Muscle of leg (tissue), 11 donors: ENCODE measurements around the gene VARS2. TPM values are rescaled to one million over a fixed set of nuclear protein-coding genes. Genes with fewer than 3 reads are reported as not detected.

Experiments
- DNase-seq: peaks from one replicate; pipeline ENCODE4 v3.0.0; 2013
- H3K27ac ChIP-seq: one replicate; pipeline ENCODE4 v1.5.1; 2013; ENCODE audit warnings: mild to moderate bottlenecking, low read length, control low read depth
- H3K27me3 ChIP-seq: one replicate; pipeline ENCODE4 v1.6.1; 2013; ENCODE audit warnings: low read length; ENCODE audit not compliant: control insufficient read depth, insufficient read depth
- H3K36me3 ChIP-seq: one replicate; pipeline ENCODE4 v1.6.1; 2013; ENCODE audit warnings: low read length; ENCODE audit not compliant: control insufficient read depth, insufficient read depth
- H3K4me1 ChIP-seq: one replicate; pipeline ENCODE4 v1.6.1; 2013; ENCODE audit warnings: low read length; ENCODE audit not compliant: control insufficient read depth, insufficient read depth
- H3K4me3 ChIP-seq: one replicate; pipeline ENCODE4 v1.5.1; 2013; ENCODE audit warnings: low read length, control low read depth
- H3K9me3 ChIP-seq: replicated peaks from 2 replicates; pipeline ENCODE4 v1.6.1; 2013; ENCODE audit warnings: low read depth, low read length; ENCODE audit not compliant: control insufficient read depth
- WGBS: methylation state at CpG from one replicate; pipeline ENCODE4 v1.1.5; 2013; ENCODE audit warnings: missing lambda C conversion rate; ENCODE audit not compliant: insufficient coverage; 5-methylcytosine and 5-hydroxymethylcytosine counted together
- polyA plus RNA-seq, 8 donors: library from polyadenylated mRNA; unstranded; fragments of 120-200 nt; gene quantifications; one replicate each; pipeline versions ENCODE4 v1.2.1 to v1.2.3, GENCODE V29; 2013; ENCODE audit warnings: inconsistent platforms in 1 of 8, low replicate concordance in 1 of 8; ENCODE audit not compliant: insufficient read length in 8 of 8, insufficient read depth in 1 of 8
- total RNA-seq: library from RNA; stranded (reverse); fragments of 120-200 nt; gene quantifications from one replicate; pipeline ENCODE4 v1.2.4, GENCODE V29; 2013

The VARS2 gene
- total and polyA plus RNA-seq, 9 donors: 20.1 to 34.8 (median 27.5) TPM

DNA sequence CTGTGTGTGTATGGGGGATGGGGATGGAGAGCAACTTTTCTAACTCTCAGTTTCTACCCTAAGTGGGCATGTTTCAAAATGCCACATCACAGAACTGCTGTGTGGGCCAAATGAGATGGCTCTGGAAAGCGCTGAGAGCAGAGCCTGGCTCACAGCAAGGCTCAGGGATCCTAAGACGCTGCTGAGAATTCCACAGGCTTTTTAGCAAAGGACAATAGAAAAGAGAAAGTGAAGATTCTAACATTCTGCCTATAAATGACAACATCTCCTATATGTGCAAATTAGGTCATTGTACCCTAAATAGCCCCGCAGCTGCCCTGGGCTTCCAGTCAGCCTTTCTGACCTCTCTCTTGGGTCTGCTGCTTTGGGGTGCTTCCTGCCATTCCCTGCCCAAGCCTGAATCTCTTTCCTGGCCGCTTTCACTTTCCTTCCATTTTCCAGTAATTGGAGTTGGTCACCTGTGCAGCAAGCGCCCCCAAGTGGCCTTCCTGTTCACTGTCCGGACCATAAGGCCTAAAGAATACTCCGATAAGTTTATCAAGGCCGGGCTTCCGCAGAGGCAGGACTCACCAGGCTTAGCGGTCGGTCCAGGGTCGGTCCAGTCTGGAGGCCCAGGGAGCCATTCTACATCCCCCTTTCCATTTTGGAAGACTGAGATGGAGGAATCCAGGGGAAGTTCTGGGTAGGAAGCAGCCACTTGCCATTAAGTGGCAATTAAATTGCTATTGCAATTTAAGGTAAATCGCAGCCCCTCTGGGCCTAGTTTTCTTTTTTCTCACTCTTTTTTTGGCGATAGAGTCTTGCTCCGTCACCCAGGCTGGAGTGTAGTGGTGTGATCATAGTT lies 36.4 kb upstream of the VARS2 start:
- Histone ChIP-seq H3K4me1 (peaks cover 43% of the 10 kb centered on the region), H3K27ac (peak overlapping the region; percentile 85), H3K9me3 (peaks cover 4% of the 10 kb centered on the region), H3K4me3 (peak overlapping the region; percentile 26), H3K27me3 (peaks cover 3% of the 10 kb centered on the region), H3K36me3 (no peaks in the 10 kb centered on the region)
- WGBS: 0% methylated on average over 7 of the region's 15 CpGs
- peak; percentile 96 for DNase-seq

DNA sequence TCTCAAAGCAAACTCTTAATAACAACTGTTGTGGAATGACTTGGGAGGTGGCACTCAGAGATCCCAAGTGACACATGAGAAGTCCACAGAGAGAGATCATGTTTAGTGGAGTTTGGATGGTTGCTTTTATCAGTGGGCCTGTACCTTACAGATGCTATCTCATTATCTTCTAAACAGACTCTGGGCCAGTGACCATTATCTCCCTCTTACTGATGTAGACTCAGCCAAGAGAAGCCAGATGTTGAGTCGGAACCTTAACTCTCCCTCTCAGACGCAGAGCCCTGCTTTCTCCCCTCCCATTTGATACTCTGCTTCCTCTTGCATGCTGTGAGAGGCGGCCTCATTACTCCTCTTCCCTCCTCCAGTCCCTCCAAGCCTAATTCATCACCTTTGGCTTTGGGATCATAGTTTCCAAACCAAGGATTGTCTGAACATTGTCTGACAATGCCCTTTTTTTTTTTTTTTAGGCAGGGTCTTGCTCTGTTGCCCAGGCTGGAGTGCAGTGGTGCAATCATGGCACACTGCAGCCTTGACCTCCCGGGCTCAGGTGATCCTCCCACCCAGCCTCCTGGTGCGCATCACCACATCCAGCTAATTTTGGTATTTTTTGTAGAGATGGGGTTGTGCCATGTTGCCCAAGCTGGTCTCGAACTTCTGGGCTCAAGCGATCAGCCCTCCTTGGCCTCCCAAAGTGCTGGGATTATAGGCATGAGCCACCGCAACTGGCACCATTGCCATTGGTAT lies 34.2 kb upstream of the VARS2 start:
- Histone ChIP-seq H3K4me1 (peaks cover 58% of the 10 kb centered on the region), H3K4me3 (no peak overlapping the region), H3K27ac (peak overlapping the region; percentile 93), H3K27me3 (peaks cover 10% of the 10 kb centered on the region), H3K9me3 (no peaks in the 10 kb centered on the region), H3K36me3 (no peaks in the 10 kb centered on the region)
- peak; percentile 56 for DNase-seq
- WGBS: 64% methylated on average over 6 of the region's 8 CpGs

DNA sequence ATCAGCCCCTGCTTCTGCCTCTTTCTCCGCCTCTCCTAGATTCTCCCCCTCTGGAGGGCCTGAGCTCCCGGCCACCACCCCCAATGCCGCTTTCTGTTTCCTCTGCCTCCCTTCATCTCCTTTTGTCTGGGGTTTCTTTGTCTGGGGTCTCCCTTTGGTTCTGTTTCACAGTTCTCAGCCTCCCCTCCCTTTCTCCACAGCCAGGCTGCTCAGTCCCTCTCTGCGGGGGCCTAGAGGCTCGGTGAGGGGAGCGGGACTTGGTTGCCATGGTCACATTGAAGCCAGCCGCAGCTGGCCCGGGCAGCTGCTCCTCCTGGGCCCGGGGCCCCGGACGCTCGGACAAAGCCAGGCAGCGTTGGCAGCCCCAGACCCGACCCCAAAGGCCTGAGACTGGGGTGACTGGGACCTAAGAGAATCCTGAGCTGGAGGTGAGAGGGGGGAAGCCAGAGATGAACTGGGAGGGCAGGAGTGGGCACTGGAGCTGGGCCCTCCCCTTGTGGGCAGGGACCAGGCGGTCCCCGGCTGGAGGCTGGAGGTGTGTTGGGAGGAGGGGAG lies 33.3 kb upstream of the VARS2 start:
- DNase-seq: peak; percentile 66
- peaks cover 67% of the 10 kb centered on the region for H3K4me1 ChIP-seq
- H3K36me3 ChIP-seq: no peaks in the 10 kb centered on the region
- 31% methylated on average over 15 of the region's 16 CpGs for WGBS
- peaks cover 19% of the 10 kb centered on the region for H3K27me3 ChIP-seq
- no peaks in the 10 kb centered on the region for H3K9me3 ChIP-seq
- peak overlapping the region; percentile 93 for H3K27ac ChIP-seq
- peak overlapping the region; percentile 41 for H3K4me3 ChIP-seq

DNA sequence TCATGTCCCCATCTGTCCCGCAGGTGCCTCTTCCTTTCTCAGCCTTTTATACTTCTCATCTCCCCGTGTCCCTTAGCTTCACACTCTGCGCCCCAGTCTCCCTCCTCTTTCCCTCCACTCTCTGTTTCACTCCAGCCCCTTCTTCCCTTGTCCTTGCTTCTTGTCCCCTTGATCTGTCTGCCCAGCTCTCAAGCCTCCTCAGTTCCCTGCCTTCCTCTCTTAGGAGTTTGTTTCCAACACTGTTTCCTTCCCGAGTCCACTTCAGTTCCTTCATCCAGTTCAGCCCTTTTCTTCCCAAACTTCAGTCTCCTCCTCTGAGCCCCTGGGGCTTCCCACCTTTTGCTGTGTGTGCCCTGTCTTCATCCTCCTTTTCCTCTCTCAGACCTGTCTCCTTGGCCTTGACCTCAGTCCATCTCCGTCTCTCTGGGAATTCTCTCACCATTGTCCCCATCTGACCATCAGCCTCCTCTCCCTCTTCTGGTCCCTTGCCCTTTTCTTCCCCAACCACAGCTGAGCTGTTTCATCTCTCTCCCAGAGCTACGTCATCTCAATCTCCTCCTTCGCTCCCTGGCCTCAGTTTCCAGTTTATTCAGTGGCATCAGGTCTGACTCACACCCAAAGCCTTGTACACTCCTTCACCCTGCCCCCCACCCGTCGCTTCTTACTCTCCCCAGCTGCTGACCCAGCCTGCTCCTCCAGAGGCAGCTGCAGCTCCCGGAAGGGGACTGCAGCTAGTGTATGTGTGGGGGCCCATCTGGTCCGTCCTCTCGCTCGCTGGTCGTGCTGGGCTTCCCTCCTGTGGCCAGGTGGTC lies 32.4 kb upstream of the VARS2 start:
- peak overlapping the region; percentile 41 for H3K4me3 ChIP-seq
- no peaks in the 10 kb centered on the region for H3K9me3 ChIP-seq
- H3K27ac ChIP-seq: peak overlapping the region; percentile 93
- 28% methylated on average over 11 of the region's 14 CpGs for WGBS
- H3K4me1 ChIP-seq: peaks cover 76% of the 10 kb centered on the region
- peaks cover 26% of the 10 kb centered on the region for H3K27me3 ChIP-seq
- no peaks in the 10 kb centered on the region for H3K36me3 ChIP-seq
- peak; percentile 77 for DNase-seq

DNA sequence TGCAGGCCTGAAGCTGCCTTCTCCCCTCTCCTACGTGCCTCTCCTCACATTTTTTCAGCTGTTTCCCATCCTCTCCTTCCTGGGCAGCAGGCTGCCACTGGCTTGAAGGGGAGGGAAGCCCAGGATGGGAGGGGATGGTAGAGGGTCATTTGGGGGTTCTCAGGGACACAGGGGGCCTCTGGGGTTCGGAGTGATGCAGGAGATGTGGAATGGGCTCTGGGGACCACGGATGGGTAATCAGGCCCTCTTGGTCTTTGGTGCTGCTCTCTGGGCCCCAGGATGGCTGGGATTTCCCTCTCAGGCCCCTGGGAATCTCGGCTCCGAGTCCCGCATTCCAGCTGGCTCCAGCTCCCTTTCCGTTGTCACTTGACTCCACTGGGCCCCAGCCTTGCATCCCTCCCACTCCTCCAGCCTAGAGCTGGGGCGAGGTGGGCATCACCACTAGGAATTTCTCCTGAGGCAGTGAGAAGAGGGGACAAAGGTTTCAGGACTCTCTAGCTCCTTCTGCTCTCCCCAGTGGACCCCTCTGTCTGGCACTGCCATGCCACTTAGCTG lies 31.8 kb upstream of the VARS2 start:
- Histone ChIP-seq H3K9me3 (no peaks in the 10 kb centered on the region), H3K27ac (peak overlapping the region; percentile 93), H3K4me1 (peaks cover 79% of the 10 kb centered on the region), H3K36me3 (no peaks in the 10 kb centered on the region), H3K27me3 (peaks cover 26% of the 10 kb centered on the region), H3K4me3 (peak overlapping the region; percentile 41)
- 13% methylated on average over 6 of the region's 8 CpGs for WGBS
- peak; percentile 70 for DNase-seq

- H3K27ac ChIP-seq: peak overlapping the region; percentile 93
- peaks cover 72% of the 10 kb centered on the region for H3K4me1 ChIP-seq
- DNase-seq: peak; percentile 48
- H3K4me3 ChIP-seq: peak overlapping the region; percentile 55
- WGBS: 47% methylated on average over 14 of the region's 15 CpGs
- H3K9me3 ChIP-seq: no peaks in the 10 kb centered on the region
- H3K27me3 ChIP-seq: peaks cover 26% of the 10 kb centered on the region
- no peaks in the 10 kb centered on the region for H3K36me3 ChIP-seq
Measured at GRCh38 chr6:30882759-30883684, 31.0 kb upstream of the VARS2 start.

- DNase-seq: peak; percentile 94
- H3K36me3 ChIP-seq: peaks cover 6% of the 10 kb centered on the region
- H3K9me3 ChIP-seq: no peaks in the 10 kb centered on the region
- 2% methylated on average over 50 of the region's 62 CpGs for WGBS
- H3K4me3 ChIP-seq: peak within 1 kb of the TSS; percentile 66
- peaks cover 71% of the 10 kb centered on the region for H3K4me1 ChIP-seq
- H3K27me3 ChIP-seq: peaks cover 26% of the 10 kb centered on the region
- H3K27ac ChIP-seq: peak within 1 kb of the TSS; percentile 93
Measured at GRCh38 chr6:30883685-30884520, 30.1 kb upstream of the VARS2 start, which contains the start of gene DDR1. TSS of gene DDR1 (plus strand) at chr6:30884519. CDS start at chr6:30888730, 4,211 bp downstream.
